ENCODE data around the gene MDK.

The MDK gene

DNA sequence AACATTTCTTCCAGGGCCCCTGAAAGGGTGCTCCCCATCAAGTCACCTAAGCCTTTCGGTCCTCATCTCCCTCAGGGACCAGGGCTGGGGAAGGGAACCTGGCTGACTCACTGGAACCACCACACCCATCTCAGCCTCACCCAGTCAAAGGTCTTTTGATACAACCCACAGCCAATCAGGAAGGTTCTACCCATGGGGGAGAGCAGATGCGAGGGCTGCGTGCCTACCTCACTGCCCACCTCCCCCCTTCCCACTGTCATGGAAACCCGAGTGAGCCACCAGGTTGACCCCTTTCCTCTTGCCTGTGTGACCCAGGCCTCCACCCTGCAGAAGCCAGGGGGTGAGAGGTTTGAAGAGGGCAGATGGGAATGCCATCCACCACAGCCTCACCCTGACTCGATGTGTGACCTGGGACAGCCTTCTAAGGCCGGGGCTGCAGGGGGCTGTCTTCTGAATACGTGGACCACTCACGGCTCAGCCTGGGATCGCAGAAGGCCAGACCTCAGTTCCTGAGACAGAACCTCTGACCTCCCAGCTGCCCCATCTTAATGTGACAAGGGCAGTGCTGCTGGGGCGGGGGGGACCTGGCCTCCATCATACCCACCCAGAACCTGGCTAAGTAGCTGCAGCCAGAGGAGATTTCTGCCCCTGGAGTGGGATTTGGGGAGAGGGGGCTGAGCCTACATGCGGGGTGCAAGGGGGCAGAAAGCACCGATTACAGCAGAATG, 2.7 kb downstream of the MDK start:
- DNase-seq: no peak

DNA sequence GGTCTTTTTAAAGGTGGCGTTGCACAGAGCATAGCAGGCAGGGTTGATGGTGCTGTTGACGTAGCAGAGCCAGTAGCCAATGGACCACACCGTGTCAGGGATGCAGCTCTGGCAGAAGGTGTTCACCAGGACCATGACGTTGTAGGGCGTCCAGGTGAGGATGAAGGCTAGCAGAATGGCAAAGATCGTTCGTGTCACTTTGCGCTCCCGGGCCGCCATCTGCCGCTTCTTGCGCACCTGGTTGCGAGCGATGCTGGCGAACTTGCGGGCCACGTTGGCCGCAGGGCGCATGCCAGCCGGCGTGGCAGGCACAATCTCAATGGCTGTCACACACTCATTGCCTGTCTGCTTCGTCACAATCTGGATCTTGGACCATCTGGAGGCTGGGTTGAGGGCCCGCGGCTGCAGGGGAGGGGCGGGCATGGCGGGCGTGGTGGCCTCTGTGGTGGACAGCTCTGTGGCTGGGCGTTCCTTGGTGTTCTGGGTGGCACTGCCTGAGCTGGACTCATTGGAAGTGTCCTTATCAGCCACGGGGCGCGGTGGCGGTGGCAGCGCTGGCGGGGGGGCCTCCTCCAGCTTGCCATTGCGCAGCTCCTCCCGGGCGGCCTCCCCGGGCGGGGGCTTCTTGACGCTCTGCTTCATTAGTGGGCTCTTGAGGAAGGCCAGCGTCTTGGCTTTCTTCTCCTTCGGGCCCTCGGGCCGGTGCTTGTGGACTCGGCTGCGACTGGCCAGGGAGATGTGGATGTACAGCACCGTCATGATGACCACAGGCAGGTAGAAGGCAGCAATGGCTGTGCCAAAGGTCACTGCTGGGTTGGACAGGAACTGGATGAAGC, 3.9 kb downstream of the MDK start:
- no peak for DNase-seq

DNA sequence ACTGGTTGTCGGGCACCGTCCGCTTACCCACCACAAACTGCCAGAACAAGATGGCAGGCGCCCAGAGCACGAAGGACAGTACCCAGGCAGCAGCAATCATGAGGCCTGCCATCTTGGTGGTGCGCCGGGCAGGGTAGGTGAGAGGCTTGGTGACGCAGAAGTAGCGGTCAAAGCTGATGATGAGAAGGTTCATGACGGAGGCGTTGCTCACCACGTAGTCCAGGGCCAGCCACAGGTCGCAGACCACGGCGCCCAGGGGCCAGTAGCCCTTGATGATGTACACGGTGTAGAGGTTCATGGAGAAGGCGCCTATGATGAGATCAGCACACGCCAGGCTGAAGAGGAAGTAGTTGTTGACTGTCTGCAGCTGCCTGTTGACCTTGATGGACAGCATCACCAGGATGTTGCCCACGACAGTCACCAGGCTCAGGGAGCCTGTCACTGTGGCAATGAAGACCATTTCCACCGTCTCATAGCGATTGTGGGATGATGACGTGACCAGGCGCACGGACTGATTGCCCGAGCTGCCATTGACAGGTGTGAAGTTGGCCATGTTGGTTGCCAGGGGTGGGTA, 4.6 kb downstream of the MDK start:
- DNase-seq: no peak

DNA sequence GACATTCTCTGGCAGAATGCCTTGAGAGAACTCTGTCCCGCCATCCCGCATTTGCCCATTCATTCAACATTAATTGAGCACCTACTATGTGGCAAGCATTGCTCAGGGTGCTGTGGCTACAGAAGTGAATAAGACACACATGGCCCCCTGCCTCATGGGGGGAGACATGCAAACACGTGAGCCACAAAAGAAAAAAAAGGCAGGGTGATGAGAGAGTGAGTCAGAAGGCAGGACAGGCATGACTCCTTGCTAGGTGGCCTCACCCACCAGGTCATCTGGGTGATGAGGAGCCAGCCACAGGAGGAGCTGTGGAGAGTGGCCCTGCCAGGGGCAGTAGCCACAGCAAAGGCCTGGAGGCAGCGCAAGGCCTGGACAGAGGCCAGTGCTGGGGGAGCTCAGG, 5.2 kb downstream of the MDK start:
- no peak for DNase-seq

DNA sequence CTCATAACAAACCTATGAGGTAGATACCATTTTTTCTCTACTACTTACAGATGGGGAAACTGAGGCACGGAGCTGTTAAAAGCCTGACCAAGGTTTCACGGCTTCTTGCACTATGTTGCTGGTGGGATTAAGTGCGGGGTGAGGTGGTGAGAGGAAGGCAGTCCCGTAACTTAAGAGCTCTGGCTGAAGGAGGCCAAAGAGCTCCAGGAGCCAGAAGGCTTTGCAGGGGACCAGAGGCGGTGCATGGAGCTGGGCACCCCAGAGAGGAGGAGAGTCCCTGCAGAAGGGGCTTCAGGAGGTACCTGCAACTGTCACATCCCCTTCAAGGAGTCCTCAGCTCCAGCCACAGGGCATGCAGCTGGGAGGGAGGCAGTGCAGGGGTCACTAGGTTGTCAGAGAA, 6.0 kb downstream of the MDK start:
- DNase-seq: no peak

DNA sequence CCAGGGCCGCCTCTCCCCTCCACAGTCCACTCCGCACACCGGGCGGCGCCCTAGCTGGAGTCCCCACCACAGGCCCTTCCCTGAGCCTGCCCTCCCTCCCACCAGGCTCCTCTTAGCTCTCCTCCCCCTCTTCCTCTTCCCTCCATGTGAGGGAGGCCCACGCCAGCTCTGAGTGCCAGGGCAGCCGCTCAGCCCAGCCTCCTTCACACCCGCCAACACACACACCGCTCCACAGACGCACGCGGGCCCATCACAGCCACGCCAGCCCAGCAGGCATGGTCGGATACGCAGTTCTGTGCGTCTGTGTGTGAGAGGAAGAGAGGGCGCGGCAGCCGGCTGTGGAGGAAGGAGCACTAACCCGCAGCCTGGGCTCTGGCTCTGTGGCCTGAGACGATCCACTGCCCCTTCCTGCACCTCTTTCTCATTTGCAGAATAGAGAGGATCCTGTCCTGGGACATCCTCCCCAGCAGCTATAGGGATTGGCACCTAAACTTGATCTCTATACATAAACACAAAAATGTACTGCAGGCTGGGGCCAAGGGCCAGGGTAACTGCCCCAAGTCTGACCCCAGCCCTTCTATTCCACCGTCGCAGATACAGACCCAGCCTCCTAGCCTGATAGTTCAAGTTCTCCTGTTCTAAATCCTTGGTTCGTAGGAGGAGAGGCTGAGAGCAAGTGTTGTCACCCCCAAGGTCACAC, 6.6 kb downstream of the MDK start:
- DNase-seq: no peak

DNA sequence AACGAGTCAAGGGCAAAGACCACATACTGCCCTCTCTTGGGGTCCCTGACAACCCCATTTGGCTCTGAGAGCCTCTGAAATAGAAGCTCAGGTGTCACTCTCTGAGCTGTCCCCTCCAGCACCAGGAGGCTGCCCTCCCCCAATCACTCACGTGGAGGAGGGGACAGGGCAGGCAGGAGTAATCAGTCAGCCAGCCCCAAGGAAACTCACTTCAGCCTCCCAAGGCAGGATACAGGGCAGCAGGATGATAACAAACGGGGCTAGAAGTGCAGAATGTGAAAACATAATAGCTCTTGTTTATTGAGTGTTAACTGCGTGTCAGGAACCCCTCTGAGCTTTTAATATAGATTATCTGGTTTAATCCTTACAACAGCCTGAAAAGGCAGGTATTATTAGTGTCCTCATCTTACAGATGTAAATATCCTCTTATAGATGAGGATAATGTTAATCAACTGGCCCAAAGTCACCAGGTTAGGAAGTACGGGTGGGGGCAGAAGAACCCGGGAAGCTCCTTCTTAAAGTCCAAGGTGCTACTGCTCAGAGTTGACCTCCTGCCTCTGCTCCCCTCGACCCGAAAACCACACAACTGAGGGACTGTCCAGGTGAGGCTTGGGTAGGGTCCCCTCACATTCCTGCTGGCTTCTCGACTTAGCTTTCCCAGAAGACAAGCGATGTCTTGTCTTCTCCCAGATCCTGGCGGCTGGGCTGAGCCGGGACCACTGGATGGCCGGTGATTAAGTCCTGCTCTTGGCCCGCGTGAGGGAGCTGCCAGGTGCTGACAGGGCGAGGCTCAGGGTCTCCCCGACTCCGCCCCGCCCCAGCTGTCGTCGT, 7.4 kb downstream of the MDK start:
- DNase-seq: no peak

DNA sequence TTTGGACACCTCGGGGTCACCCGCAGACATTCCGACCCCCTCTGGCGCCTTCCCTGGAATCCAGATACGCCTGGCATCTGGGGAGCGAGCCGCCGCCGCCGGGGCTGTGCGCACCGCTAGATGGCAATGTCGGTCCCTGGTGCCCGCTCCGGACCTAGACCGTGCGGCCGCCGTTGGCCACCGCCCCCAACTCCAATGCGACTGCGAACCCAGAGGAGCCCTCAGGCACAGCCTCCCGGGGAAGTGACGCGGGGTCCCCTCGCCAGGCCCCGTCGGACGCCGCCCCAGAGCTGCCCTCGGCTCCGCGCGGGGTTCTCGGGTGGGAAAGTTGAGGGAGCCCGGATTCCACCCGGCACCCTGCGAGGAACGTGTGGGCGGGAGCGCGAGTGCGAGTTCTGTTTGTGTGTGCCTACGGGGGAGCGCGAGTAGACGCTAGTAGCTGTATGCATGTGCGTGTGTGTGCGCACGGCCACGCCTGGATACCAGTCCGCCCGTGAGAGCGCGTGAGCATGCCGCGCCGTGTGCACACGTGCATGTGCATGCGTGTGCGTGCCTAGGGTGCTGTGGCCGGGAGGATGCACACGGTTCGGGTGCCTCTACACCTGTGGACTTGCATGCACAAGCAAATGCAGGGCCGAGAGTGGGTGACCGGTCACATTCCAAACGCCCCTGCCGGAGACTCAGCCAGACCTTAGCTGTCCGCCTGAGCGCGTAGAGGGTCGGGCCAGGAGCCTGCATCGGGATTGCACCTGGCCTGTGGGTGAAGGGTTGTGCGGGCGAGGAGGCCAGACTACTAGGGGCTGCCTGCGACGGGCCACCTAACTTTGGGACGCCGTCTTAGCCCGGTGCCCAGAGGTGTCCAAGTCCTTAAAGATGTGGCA, 8.2 kb downstream of the MDK start:
- DNase-seq: peak; percentile 61

DNA sequence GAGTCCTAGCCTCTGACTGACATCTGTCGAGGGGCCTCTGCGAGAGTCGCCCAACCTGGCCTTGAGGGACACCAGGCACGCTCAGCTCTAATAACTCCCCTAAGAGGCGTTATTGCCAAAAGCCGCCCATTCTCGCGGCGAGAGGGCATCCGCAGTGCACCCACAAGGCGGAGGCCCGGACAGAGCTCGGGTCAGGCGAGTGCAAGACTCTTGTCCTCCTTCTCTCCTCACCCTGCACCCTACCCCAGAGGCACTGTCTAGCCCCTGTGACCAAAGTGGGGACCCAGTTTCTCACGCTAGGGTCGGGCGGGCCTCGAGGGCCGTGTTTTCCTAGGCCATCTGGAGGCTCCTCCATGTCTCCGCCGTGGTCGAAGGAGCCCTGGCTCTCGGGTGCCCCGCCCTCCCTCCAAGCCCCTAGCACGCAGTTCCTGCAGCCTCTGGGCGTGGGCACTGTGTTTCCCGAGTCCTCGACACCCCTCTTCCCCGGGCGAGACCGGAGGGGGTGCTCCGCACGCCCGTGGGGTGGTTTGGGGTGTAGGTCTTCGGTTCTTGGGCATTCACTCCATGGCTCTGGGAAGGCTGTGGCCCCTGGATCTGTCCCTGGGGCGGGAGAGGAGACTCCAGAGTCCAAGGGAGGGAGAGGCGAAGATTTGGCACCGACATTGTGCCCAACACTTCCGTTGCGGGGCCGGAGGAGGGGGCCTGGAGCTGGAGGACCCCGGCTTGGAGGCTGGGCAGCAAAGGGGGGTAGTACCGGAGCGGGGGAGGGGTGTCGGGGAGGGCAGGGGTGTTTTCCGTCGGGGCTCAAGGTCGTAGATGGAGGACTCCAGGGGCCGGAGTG, 9.1 kb downstream of the MDK start:
- DNase-seq: no peak

DNA sequence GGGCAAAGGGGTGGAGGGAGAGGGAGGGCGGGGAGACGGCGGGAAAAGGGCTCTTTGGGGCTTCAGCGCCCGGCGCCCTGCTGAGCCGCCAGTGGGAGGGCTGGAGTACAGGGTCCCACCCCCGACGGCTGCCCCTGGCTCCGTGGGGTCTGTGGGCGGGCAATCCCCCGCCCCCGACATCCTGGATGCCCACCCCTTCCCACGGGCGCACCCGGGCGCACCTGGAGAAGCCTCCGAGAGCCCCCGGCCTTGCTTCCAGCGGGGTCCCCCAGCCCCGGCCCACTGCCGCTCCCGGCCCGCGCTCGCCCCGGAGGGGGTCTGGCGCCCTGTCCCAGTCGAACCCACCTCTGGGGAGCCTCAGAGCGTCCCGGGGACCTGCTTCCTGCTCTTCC, 9.7 kb downstream of the MDK start:
- DNase-seq: no peak

DNA sequence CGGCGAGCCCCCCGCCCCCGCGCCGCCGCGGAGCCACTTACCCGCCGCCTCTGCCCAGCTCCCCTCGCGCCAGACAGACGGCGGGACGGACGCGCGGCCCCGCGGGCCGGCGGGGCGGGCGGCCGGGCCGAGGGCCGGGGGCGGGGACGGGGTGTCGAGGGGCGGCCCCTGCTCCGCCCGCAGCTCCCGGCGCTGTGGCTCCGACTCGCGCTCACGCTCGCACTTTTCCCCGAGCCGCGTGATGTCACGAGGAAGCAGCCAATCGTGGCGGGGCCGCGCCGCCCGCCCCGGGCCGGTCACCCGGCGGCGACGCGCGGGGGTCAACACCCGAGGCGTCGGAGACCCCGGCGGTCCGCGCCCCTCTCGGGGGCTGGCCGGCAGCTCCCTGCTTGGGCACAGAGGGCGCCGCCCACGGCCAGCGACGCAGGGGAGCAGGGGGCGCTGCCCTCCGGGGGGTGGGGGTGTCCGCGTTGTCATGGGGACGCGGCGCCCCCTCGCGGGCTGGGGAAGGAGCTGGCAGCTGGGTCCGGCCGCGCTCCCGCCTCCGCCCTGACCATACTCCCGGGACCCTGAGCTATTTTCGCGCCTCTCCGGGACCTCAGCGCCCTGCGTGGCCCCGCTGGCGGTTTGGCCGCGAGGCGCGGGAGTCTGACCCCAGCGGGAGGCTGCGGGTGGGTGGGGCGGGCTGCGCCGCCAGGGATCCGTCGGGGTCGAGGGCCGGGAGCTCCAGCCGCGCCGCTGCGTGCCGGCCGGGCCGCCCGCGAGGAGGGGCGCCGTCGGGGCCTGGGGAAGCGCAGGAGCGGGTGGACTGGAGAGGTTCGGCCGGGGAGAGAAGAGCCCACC, 10.3 kb downstream of the MDK start, which contains the start of gene CHRM4:
TSS of gene CHRM4 (minus strand) at position 199 of the 843 bp plus-strand sequence. CDS start 5,219 bp downstream, outside the sequence.
- DNase-seq: peak; percentile 31

DNA sequence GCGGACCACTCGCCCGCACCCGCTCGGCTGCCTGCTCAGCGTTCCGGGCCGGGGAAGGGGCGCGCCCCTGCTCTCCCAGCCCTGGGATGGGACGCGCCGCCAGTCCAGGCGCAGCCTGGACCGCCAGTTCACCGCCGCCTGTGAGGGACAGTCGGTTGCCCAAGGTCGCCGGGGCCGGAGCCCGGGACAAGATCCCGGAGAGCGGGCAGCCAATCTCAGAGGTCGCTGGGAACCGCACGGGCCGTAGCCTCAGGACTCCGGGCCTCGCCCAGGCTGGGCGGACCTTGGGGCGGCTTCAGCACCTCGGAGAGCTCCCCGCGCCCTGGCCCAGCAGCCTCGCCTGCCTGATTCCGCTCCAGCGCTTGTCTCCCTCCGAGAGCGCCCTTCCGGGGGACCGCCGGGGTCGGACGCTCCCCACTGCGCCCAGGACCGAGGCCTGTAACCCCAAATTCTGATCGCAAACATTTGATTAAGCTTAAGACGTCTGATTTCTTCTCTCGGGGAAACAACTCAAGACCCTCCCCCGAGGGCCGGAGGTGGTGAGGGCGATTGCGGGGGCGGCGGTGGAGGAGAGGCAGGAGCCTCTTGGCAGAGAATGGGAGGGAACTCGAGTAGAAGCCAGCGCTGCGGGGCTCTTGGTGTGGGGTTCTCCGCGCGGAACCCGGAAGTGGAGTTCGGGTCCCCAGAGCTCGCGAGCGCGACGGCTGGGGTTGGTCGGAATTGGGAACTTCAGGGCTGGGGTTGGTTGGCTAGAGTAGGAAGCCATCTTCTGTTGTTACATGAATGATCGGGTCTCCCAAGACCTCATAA, 11.2 kb downstream of the MDK start:
- DNase-seq: peak; percentile 79

DNA sequence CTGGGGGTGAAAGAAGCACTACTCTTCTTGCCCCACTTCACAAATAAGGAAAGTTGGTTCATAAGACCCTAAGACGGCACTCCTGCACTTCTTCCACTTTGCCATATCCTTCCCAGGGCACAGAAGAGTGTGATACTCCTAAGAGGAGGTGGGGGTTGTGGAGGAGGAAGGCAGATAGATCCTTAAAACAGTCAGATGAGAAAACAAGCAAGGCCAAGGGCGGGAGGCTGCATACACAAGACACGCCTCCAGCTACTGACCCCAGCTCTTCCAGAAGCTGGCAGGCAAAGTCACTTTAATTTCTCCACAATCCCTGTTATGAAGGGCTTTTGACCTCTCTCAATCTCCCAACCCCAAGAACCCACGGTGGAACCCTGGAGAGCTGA, 11.8 kb downstream of the MDK start:
- DNase-seq: no peak

DNA sequence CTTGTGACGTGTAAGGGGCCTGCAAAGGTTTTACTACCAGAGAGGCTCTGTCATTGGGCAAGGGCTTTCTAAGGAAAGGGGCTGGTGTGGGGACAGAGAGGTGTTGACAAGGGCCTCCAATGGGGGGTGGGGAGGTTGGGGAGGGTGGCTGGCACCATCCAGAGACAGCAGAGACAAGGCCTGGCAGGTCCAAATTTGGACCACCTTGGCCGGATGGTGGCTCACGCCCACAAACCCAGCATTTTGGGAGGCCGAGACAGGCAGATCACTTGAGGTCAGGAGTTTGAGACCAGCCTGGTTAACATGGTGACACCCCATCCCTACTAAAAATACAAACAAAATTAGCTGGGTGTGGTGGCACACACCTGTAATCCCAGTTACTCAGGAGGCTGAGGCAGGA, 12.3 kb downstream of the MDK start:
- no peak for DNase-seq

DNA sequence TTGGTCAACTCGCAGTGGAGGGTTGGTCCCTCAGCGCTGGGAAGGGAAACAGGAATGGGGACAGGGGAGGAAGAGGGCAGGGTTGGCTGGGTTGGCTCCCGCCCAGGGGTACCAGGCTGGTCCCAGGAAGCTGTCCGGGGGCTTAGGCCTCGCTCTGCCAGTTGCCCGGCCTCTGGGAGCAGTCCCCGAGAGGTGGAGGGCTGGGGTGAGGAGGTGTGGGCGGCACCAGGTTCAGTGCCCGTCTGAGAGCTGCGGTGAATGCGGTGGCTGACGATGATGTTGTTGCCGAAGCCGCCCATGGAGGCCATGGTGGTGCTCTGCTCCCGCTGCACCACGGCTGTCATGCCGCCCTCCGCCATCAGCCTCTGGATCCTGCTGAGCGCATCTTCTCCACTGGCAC, 16.1 kb downstream of the MDK start:
- no peak for DNase-seq

DNA sequence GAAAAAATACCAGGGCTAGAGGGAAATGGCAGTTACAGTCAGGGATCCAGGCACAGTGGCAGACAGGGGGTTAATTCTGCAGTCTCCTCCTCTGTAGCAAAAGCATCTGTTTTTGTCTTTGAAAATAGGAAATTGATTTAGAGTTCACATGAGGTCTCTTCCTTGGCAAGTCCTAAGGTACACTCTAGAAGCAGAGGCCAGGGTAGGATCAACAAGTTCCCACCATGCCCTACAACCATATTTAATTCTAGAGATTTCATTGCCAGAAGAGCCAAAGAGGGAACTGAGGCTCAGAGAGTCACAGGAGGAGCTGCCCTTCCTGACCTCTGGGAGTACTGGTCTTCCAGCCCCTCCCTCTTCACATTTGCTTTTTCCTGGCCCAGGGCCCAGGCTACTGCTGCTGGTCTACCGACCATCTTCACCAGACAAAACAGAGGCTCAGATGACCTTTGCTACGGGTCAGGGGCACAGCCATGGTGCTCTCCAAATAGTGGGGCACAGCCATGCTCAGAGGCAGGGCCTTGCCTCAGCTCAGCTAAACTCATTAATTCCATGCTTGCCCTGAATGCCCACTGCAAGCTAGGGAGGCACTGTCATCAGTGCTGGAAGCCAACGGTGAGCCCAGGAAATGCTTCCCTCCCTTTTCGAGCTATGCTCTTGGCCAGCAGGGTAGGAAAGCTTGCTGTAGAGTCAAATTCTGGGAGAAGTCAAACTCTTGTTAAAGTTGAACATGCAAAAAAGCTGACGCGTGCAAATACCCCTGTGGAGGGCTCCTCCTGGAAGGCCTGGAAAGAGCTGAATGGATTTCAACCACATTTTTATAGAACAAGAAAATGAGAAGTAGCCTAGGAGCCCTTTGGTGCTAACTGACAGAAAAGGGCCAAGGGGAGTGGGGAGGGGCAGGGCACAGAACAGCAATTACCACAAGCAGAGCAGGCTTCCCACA, 21.8 kb downstream of the MDK start:
- DNase-seq: no peak

DNA sequence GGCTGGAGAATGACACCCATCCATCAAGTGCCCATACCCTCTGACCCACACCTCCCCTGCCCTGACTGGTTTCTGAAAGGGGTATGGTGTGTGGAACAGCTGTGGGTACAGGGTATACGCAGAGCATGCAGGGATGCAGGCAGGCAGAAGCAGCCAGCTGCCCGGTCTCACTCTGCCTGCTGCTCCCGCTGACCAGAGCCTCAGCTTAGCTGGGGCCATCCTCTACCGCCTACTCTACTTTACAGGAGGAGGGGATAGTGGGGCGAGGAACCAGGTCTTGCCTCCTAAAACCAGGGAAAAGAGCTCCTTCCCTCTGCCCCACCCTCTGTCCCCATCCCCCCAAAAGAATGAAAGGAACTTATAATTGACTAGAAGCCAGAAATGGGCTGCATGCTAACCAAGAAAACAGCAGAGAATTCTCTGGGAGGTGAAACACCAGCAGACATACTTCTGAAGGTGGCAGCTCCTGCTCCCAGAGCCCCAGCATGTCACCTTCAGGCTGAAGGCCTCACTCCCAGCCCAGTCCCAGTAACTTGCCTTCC, 23.1 kb downstream of the MDK start:
- DNase-seq: peak; percentile 36
